GM19099 (cell line): ENCODE results near the gene GCSH.
A peak's percentile ranks its signal among the peaks of the same experiment; 100 is the strongest.

Experiments used
- POLR2A ChIP-seq: IDR thresholded peaks from 3 replicates; pipeline ENCODE4 v1.6.1; 2011; ENCODE audit warnings: low read depth; ENCODE audit not compliant: insufficient read length; ENCODE audit errors: extremely low read depth

Gene GCSH

DNA sequence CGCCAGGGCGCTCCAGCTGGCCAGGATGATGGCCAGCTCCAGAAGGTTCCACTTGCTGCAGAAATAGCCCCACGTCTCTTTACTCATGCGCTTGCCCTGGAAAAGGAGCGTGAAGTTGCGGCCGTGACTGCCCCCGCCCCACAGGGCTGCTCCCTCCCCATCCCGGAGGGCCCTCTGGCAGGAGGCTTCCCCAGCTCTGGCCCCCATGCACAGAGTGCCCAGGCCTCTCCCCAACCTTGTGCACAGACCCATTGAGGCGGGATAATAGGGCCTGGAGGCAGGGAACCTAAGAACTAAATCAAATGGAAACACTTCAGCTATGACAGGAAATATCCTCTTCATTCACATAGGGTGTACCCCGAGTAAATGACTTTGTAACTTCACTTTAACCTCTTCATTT lies 21.2 kb upstream of the GCSH start:
- TF ChIP-seq POLR2A: no peak

DNA sequence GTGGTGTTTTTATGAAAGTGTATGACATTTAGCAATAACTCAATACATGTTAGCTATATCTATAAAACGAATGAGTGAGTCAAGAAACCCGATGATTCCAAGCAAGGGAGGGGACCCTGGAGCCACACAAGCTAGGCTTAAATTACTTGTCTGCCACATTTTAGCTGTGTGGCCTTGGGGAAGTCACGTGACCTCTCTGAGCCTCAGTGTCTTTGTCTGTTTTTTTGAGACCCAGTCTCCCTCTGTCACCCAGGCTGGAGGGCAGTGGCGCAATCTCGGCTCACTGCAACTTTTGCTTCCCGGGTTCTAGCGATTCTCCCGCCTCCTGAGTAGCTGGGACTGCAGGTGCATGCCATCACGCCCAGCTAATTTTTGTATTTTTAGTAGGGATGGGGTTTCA lies 20.1 kb upstream of the GCSH start:
- no peak for TF ChIP-seq POLR2A

DNA sequence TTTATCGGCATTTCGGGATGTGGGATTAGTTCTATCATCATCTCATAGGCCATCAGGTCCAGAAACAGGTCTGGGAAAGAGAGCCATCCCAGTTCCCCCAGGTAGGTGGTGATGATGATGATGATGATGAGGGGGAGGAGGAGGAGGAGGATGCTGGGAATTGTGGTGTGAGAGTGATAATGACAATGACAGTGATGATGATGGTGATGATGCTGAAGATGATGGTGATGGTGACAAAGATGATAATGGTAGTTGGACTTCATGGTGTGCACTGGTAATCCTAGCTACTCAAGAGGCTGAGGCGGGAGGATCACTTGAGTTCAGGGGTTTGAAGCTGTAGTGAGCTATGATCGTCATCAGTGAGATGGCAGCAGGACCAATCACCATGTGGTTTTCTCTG lies 16.3 kb upstream of the GCSH start:
- no peak for TF ChIP-seq POLR2A

DNA sequence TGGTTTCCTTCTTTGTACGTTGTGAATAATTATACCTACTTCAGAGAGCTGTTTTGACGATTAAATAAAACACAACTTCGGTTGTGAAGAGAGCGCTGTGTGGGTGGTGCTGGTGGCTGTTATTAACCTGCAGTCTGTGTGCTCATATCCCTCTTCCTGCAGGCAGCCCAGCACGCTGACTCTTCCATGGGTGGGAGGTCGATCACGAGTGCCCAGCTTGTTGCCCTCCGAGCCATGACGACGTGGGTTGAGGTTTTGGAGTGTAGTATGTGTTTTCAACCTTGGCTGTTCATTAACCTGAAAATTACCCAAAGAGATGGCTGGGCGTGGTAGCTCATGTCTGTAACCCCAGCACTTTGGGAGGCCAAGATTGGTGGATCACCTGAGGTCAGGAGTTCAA lies 11.3 kb upstream of the GCSH start:
- no peak for TF ChIP-seq POLR2A

DNA sequence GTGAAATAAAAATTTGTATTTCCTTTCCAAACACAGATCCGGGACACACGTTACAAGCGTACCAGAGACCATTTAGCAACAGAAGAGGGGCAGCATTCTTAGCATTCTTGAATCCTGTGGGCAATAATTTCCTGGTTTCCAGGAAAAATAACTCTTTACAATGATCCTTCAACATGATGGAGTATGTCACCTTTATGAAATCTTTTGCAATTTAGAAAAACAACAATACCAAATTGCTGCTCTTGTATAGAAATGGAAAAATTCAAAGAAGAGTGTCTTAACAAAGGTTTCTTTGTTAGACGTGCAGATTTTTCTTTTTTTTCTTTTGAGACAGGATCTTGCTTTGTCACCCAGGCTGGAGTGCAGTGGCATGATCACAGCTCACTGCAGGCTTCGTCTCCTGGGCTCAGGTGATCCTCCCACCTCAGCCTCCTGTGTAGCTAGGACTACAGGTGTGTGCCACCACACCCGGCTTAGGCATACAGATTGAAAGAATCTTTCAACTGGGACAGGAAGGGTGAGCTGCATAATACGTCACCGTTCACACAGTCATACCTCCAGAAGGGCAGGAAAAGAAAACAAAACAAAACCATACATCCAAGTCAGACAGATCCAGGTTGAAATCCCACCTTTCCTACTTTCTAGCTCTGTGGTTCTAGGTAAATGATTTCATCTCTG lies 10.8 kb upstream of the GCSH start:
- no peak for TF ChIP-seq POLR2A

DNA sequence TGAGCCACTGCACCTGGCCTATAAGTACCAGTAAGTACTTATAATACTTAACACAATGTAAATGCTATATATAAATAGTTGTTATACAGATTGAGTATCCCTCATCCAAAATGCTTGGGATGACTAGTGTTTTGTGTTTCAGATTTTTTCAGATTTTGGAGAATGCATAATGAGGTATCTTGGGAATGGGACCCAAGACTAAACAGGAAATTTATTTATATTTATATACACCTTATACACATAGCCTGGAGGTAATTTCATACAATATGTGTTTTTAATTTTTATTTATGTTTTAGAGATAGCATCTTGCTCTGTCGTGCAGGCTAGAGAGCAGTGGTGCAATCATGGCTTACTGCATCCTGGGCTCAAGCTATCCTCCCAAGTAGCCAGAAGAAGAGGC lies 9.8 kb upstream of the GCSH start:
- TF ChIP-seq POLR2A: no peak

DNA sequence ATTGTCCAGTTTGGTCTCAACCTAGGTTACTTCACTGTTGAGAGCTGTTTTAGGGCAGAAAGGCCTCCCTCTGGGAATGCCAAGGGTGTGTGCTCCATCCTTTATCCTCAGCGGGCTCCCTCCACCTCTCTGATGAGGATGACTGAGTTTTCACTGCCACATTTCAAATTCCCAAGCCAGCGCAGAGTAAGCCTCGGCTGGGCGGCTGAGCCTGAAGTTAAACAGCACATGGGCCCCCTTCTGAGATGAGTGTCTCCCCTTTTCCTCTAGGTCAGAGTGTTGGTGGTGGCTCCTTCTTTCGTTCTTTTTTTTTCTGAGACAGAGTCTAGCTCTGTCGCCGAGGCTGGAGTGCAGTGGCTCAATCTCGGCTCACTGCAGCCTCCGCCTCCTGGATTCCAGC lies 5.5 kb upstream of the GCSH start:
- TF ChIP-seq POLR2A: no peak

DNA sequence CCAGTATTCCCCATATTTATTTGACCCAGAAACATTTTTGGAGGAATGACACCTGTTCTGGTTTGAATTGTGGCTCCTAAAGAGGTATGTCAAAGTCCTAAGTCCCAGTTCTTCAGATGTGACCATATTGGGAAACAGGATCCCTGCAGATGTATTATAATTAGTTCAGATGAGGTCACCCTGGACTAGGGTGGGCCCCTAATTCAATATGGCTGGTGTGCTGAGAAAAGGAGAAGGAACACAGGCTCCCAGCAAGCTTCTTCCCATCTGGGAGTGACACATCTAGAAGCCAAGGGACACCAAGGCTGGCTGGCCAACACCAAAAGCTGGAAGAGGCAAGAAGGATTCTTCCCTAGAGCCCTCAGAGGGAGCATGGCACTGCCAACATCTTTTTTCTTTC lies 3.8 kb upstream of the GCSH start:
- no peak for TF ChIP-seq POLR2A

DNA sequence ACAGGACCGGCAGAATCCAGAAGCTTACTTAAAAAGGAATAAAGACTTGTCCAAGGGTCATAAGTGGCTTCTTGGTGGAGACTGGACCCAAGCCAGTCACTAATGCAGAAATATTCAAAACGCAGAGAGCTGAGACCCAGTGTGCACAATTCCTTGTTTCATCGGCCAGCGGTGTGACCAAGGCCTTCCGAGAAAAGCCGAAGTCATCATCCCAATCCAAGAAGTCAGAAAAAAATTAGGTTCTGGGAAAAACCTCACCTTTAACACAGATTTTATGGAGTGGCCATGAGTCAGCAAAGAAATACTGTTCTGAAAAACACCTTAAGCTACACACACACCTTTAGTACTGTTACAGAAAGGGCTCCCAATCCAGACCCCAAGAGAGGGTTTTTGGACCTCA lies 1.0 kb upstream of the GCSH start:
- no peak for TF ChIP-seq POLR2A

DNA sequence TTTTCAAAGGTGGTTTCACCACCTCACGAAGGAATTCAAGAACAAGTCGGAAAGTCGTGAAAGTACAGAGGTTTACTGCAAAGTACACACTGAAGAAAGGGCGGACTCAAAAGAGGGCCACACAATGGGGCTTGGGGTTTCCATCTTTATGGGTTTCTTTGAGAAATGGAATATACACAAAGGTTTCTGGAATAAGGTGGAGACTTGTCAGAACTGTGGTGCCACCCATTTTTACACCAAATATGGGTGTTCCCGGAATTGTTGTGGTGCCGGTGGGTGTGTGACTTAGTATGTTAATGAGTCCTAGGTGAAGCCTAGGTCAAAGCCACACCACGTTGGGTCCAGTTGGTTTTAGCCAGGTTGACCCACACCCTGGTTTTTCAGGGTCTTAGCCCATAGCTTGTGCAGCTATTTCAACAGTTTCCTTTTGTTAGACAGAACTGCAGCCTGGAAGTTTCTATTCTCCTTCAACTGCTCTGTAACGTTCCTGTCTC lies 567 bp upstream of the GCSH start:
- TF ChIP-seq POLR2A: no peak

DNA sequence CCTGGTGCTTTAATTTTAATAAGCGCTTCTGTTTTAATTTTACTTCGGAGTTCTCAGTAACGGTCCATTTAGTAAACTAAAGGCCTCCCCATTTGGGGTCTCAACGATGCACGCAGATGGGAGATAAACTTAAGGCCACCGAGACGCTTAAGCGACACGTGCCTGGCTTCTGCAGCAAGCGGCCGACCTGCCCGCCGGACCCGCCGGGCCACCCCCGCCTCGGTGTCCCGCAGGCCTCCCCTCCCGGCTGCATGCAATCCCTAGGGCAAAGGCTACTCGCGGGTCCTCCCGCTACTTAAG lies 592 bp downstream of the GCSH start:
- no peak for TF ChIP-seq POLR2A

DNA sequence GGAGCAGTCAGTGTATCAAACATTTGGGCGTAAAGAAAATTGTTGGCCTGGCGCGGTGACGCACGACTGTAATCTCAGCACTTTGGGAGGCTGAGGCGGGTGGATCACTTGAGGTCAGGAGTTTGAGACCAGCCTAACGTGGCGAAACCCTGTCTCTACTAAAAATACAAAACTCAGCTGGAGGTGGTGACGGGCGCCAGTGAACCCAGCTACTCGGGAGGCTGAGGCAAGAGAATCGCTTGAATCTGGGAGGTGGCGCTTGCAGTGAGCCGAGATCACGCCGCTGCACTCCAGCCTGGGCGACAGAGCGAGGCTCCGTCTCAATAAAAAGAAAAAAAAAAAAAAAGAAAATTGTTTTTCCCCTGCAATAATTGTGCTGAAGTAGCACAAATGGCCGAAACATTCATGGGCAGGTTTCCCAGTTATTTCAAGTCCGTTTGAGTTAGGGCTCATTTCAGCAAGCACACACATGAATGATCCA lies 1.4 kb downstream of the GCSH start:
- TF ChIP-seq POLR2A: no peak

DNA sequence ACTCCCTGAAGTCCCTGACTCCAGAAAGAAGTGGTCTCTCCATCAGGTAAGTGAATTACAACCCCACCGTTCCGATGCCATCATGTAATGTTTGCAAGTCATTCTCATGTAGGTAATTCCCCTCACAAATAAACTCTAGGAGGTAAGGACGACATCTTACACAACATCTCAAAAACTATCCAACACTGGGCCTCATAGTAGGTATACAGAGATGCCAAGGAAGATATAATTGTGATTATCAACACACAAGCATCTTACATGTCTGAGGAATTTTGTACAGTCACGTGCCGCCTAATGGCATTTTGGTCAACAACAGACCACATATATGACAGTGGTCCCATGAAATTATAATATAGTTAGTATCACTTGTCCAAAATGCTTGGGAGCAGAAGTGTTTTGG lies 7.4 kb downstream of the GCSH start:
- no peak for TF ChIP-seq POLR2A

DNA sequence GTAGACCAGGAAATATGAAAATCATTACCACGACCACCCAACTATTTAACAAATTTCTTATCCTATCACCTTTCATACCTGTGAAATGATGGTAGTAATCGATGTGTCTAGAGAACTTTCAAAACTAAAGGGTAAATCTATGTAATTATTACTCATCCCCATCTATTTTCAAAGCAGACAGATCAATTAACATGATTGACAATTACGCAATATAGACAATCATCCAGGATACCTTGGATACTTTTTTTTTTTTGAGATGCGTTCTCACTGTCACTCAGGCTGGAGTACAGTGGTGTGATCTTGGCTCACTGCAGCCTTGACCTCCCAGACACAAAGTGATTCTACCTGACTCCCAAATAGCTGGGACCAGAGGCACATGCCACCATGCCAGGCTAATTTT lies 15.2 kb downstream of the GCSH start:
- TF ChIP-seq POLR2A: no peak

DNA sequence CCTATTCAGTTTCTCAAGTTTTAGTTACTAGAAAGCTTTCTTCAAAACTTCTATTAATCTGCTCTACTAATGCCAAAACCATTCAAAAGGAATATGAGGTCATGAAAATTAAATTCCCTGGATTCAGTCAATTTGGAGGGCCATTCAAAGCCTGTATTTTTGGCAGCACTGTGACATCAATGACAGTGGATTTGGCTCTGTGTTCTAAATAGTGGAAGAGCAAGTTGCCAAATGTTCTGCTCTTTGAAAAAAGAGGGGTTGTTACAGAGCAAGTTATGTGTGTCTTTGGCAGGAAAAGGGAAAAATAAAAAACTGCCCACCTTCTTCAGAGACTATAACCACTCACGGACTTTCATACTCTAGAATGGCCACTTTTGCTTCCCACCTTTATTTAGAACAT lies 16.0 kb downstream of the GCSH start:
- no peak for TF ChIP-seq POLR2A

DNA sequence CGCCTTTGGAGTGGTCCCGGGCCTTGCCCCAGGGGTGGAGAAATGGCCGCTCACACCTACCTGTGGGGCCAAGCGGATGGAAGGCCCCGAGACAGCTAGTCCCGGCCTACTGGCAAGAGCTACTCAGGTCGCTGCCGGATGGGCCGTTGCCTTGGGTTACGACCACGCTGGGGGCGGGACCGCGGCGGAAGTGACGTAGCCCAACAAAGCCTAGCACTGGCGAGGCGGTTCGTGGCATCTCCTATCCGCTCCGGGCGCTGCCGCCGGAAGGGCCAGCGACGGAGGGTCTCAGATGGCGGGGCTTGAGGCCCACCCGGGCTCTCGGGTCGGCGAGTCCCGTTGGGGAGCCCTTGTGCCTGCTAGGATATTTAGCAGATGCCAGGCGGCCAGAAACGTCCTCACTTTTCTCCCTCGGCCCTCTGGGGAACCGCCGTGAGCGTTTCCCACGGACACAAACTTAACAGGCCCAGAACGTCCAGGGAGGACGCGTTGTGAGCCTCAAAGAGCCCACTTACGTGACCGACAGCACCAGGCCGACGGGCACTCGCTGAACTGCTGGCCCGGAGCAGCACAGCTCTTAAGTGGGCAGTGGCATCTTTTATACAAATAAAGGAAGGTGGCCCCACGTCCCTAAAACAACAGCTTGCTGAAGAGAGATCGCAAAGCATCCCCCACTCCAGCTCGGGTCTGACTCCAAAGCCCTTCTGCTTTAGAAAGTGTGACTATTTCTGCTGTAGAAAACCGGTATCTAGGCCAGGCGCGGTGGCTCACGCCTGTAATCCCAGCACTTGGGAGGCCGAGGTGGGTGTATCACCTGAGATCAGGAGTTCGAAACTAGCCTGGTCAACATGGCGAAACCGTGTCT lies 18.9 kb downstream of the GCSH start, which contains the start of gene C16orf46:
TSS of gene C16orf46 (minus strand) at position 163 of the 865 bp plus-strand sequence. CDS start 13,283 bp downstream, outside the sequence.
- TF ChIP-seq POLR2A: peak; percentile 84
